ENCODE data around the gene GBE1. TPM values are rescaled to one million over a fixed set of nuclear protein-coding genes. Genes with fewer than 3 reads are reported as not detected.

The GBE1 gene
- total and polyA plus RNA-seq, 9 of the 15 experiments (the other 6 are each of a cell fraction or from before 2014, with no cell fraction given): 7.9 to 25.6 (median 13.1) TPM

GRCh38 chr3:81446806-81447205, 314.6 kb downstream of the GBE1 start (continued):
- TF ChIP-seq USF2 (CRISPR knock-in tag; IDR thresholded peaks at IDR 0.05) (no peak), NFYB (IDR thresholded peaks at IDR 0.05; ENCODE audit: extremely low read depth, insufficient read length) (no peak), ARID3A (IDR thresholded peaks at IDR 0.05; ENCODE audit: borderline replicate concordance, low read depth, low read length) (no peak), CREB3 (tag; conservative IDR thresholded peaks at IDR 0.05; ENCODE audit: low read depth) (no peak), ZBTB40 (IDR thresholded peaks at IDR 0.05) (no peak), ZBTB40 (CRISPR knock-in tag; IDR thresholded peaks at IDR 0.05) (no peak), CBX2 (IDR thresholded peaks at IDR 0.05; ENCODE audit: insufficient read depth, low read length, poor library complexity, severe bottlenecking) (no peak), ZNF324 (CRISPR knock-in tag; IDR thresholded peaks at IDR 0.05) (no peak), HNRNPH1 (optimal IDR thresholded peaks at IDR 0.05; ENCODE audit: low read depth, low read length) (no peak), NR0B1 (IDR thresholded peaks at IDR 0.05; ENCODE audit: partially characterized antibody) (no peak), MEF2A (IDR thresholded peaks at IDR 0.05; ENCODE audit: control insufficient read depth, low read depth, low read length) (no peak)
